GM21447 (cell line): ENCODE results near the gene TIFAB.

Experiments
- ATAC-seq: cut with Tn5 transposase; IDR thresholded peaks from one replicate; pipeline ENCODE4 v1.9.1; 2021; ENCODE audit not compliant: unreplicated experiment

TIFAB gene

DNA sequence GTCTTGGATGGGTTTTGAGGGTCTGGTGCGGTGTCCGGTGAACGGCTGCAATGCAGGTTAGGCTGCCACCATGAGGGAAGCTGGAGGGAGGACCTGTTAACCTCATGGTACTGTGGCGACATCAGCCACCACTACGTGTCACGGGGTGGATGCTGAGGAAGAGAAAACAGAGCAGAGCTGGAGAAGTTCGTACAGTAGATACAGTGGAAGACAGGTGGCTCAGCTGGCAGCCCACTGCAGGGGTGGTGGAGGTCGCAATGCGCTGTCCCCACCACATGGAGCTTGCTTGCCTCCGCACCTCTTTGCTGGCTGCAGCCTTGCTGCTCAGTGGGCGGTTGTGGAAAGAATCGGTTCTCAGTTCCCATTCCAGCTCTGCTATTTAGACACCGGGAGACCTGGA lies 7.8 kb downstream of the TIFAB start:
- ATAC-seq: no peak

DNA sequence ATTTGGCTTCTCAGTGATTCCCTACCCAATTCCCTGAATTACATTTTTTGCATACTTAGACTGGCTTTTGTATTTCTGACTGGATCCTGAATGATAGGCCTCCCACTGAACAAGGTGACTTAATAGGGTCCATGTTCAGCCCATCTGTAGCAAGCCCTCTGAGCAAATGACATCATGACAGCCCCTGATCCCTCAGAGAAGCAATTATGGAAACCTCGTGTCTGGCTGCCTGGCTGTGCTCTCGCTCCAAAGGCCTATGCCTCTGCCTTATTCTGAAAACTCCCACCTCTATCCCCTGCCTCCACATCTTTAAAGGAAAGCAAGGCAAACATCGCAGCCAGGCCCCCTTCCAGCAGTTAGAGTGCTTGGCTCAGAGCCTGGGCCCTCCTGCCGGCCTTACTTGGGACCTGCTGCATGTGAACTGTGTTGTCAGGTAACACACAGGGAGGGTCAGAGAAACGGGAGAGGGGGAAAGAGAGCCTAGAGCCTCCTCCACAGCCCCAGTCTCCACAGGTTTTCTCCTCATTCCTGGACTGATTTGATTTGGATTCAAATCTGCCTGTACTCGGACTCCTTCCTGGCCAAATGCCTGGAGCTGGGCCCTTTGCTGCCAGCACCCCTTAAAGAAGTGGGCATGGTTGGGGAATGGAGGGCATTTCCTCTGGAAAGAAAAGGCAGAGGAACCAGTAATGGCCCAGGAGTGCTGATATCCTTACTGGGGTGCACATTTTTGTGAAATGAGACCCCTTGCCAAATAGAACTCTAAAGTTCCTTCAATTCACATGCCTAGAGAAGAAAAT lies 8.8 kb downstream of the TIFAB start:
- no peak for ATAC-seq

DNA sequence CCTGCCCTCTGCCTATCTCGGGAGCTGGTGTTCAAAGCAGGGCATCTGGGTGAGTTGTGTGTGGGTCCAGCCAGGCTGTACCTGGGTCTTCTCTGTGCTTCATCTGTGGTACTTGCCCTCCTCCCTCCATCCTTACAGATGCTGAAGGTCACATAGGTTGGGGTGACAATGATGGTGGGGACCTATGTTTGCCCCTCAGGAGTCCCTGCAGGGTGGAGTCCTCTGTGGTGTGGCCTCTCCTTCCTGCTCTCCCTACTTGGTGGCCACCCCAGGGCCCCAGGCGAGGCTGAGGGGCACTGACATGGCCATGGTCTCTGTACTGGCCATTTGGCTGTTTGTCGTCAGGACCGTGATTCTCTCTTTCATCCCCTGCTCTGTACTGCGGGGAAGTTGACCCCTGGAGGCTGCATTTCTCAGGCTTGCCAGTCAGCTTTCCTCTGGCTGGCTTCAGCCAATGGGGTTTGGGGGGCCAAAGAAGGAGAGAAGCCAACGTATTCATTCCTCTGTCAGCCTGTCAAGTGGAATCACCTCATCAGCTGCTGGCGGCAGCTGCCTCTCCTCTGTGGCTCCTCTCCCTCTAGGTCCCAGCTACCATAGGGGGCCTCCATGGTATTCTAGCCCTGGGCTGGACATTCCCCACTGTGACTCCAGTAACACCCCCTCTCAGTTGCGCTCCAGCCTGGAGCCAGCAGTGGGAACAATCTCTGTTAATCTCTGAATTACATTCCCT lies 9.6 kb downstream of the TIFAB start:
- ATAC-seq: no peak

- no peak for ATAC-seq
These were observed 10.2 kb downstream of the TIFAB start for GRCh38 chr5:135441919-135442318.

GRCh38 chr5:135441350-135441831 lies 10.8 kb downstream of the TIFAB start:
- ATAC-seq: no peak

GRCh38 chr5:135440916-135441315 lies 11.2 kb downstream of the TIFAB start:
- ATAC-seq: no peak

GRCh38 chr5:135439231-135440205 lies 12.6 kb downstream of the TIFAB start:
- ATAC-seq: no peak

DNA sequence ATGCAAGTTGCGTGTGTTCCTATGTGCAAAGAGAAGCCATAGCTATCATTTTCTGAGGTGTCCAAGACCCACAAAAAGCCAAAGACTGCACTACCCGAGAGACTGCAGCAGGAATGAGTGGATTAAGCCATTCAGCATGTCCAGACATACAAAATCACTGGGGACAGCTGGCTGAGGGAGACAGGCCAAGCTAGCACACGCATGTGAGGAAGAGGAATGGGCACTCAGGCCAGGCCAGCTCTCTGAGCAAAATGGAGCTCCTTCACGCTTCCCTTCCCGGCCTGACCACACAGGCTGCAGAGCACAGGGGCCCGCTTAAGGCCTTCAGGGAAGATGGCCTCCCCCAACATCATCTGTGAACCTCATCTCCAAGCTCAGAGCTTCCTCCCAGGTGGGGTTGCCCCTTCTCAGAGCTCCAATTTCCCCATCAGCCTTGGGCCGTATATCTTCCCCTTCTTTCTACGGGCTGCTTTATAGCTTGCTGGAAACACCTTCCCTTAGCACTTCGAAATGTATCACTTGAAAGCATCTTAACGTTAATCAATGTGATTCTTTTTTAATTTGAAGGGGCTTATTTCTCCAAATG lies 13.4 kb downstream of the TIFAB start:
- ATAC-seq: no peak

- no peak for ATAC-seq
These were observed 14.2 kb downstream of the TIFAB start for GRCh38 chr5:135437796-135438560.

- ATAC-seq: no peak
These were observed 14.7 kb downstream of the TIFAB start for GRCh38 chr5:135437422-135437795.

- ATAC-seq: no peak
These were observed 15.2 kb downstream of the TIFAB start for GRCh38 chr5:135436951-135437418.

- no peak for ATAC-seq
These were observed 16.5 kb downstream of the TIFAB start for GRCh38 chr5:135435467-135436330.

- ATAC-seq: no peak
These were observed 17.3 kb downstream of the TIFAB start for GRCh38 chr5:135434591-135435466.

DNA sequence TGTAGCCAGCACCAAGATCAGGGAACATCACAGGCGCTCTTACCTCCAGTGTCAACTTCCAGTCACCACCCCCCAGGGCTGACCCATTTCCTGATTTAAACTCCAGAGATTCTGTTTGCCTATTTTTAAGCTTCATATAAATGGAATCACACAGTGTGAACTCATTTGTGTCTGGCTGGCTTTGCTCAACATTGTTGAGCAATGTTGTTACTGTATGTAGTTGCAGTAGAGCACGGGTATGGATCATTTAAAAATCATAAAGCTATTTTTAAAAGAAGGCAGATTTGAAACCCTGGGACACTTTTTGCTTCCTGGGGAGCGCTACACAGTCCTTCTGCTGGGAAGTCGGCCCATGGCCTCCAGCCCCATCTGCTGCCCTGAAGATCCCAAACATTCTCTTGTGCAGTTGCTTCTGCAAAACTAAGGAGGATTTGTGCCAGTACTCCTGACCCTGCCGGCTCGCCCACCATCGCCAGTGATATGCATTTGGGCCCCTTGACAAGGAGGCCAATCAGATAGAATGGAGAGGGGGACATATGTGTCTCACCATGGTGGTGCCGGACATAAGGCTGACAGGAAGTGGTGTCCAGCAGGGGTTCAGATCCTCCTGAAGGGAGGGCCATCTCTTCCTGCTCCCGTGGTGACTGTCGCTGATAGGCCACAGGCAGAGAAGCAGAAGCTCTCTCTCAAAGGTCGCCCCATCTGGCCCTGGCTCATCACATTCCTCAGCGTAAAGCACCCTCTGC lies 18.3 kb downstream of the TIFAB start:
- no peak for ATAC-seq

DNA sequence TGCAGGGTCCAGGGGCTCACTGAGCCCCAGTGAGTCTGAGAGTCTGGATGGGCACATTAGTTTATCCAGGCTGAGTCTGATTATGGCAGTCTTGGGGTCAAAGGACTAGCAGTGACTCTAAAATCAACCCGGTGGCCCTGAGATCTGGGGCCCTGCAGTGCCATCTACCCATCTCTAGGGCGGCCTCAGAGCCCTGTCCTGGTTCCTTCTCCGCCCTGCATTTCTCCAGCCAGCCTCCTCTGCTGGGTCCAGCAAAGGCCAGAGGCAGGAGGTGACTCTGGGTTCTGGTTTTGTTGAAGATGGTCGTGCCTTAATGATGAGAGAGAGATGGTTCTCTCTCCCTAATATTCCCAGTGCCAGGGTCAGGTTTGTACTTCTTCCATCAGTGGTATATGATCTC lies 20.0 kb downstream of the TIFAB start:
- no peak for ATAC-seq

DNA sequence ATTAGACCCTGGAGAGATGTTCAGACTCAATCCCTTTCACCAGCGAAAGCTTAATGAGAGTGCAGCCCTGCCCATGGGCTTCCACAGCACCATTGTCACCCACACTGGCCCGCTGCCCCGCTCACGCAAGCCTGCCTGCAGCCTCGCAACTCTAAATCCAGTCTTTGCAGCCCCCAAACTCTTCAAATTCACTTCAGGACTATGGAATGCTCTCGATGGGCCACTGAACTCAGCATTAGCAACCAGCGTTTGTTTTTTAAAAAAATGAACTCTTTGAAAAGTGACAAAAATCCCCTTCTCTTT lies 22.1 kb downstream of the TIFAB start:
- no peak for ATAC-seq

DNA sequence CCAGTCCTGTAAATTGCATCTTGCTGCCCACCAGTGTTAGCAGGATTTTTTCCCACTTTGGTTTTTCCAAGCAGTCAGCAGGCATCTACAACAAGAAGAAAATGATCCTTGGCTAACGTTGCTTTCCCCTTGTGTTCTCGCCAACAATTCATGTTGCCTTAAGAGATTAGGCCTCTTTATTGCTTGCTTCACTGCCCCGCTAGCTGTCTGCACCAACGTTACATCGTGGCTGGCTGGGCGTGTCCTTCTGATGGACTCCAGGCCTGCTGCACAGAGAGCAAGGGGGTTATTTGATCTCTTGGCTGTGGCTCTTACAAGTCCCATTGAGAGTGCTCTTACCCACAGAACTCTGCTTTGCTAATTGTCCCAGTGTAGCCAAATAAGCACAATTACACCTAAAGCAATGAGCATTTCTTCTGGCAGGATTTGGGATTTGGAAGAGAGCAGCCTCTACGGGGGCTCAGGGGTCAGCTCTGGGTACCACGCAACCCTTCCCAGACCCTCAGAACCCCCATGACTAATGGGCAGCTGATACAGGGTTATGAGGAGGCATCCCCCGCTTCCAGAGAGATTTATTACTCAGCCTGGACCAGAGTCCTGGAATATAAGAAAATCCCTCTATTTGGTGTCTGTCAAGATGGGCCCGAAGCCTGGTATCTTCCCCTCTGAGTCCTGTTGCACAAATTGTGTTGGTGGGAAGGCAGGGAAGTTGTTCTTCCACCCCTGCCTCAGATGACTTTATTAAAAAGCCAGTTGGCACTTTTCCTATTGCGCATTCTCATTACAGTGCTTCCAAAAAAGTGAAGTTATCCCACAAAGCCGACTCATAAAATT lies 22.6 kb downstream of the TIFAB start:
- ATAC-seq: no peak
